H1 (cell line): ENCODE measurements around the gene DCAF6. TPM values are rescaled to one million over a fixed set of nuclear protein-coding genes. Genes with fewer than 3 reads are reported as not detected.

ENCODE experiments used
- CTCF ChIA-PET: fragments of 300-600 bp; sonication (Branson Sonifier 250); formaldehyde crosslinking; loops from one replicate; lab custom pipeline; 2021; ENCODE audit not compliant: partially characterized antibody; lab: Charles Lee
- POLR2A ChIA-PET: fragments of 300-600 bp; sonication (Branson Sonifier 250); formaldehyde crosslinking; loops from one replicate; lab custom pipeline; 2021; ENCODE audit warnings: inconsistent platforms; ENCODE audit not compliant: partially characterized antibody; lab: Charles Lee
- DNase-seq, 2 experiments: peaks; one replicate each; pipeline versions ENCODE4 v3.0.0 to v3.0.0-alpha.2; 2010 to 2022; ENCODE audit warnings: low spot score in 2 of 2, low read depth in 1 of 2, mixed read lengths in 1 of 2
- FAIRE-seq: peaks from 2 replicates; lab custom pipeline; 2011; peaks lifted over from hg19 to GRCh38; lab: Jason Lieb, UNC
- H2AFZ ChIP-seq: 2 replicates; pipeline ENCODE4 v1.8.1; 2012; ENCODE audit warnings: low read length, inconsistent platforms
- H2AK5ac ChIP-seq: 2 replicates; pipeline ENCODE4 v1.6.1; 2013; ENCODE audit warnings: low read depth, low read length
- H2BK120ac ChIP-seq: replicated peaks from 2 replicates; pipeline ENCODE3; 2013; ENCODE audit warnings: low read depth, low read length, inconsistent platforms
- H2BK12ac ChIP-seq: 2 replicates; pipeline ENCODE4 v1.6.1; 2013; ENCODE audit warnings: low read depth, low read length
- H2BK15ac ChIP-seq: 2 replicates; pipeline ENCODE4 v1.6.1; 2013; ENCODE audit warnings: low read length
- H2BK20ac ChIP-seq: 2 replicates; pipeline ENCODE4 v1.6.1; 2013; ENCODE audit warnings: low read length
- H2BK5ac ChIP-seq: 2 replicates; pipeline ENCODE4 v1.6.1; 2013; ENCODE audit warnings: low read depth, low read length
- H3K14ac ChIP-seq: 2 replicates; pipeline ENCODE4 v1.6.1; 2013; ENCODE audit warnings: inconsistent platforms; ENCODE audit not compliant: insufficient read length
- H3K18ac ChIP-seq: 2 replicates; pipeline ENCODE4 v1.6.1; 2013; ENCODE audit warnings: low read length; ENCODE audit errors: extremely low read depth
- H3K23ac ChIP-seq: 2 replicates; pipeline ENCODE4 v1.6.1; 2013; ENCODE audit warnings: inconsistent platforms; ENCODE audit not compliant: insufficient read length
- H3K23me2 ChIP-seq: 2 replicates; pipeline ENCODE4 v1.6.1; 2013; ENCODE audit warnings: low read depth, low read length
- H3K27ac ChIP-seq: 2 replicates; pipeline ENCODE4 v1.6.1; 2011; ENCODE audit warnings: low read depth, low read length, inconsistent platforms
- H3K27me3 ChIP-seq, 4 experiments: replicated peaks in 1 of 4; 1 replicate in 1 of 4; 2 replicates in 3 of 4; pipeline versions ENCODE4 v1.6.1 to v1.8.1; 2011 to 2013; ENCODE audit warnings: low read length in 3 of 4, mild to moderate bottlenecking in 3 of 4, inconsistent platforms in 2 of 4, mixed read lengths in 2 of 4, moderate library complexity in 1 of 4; ENCODE audit not compliant: control insufficient read depth in 3 of 4, insufficient read depth in 3 of 4; ENCODE audit errors: extremely low read depth in 1 of 4
- H3K36me3 ChIP-seq, 4 experiments: 2 replicates each; pipeline versions ENCODE4 v1.6.1 to v1.8.1; 2011 to 2013; ENCODE audit warnings: mild to moderate bottlenecking in 4 of 4, low read length in 3 of 4, moderate library complexity in 2 of 4, control low read depth in 1 of 4, inconsistent platforms in 1 of 4; ENCODE audit not compliant: insufficient read depth in 4 of 4, control insufficient read depth in 2 of 4
- H3K4ac ChIP-seq: replicated peaks from 2 replicates; pipeline ENCODE3; 2013; ENCODE audit warnings: low read length, low read depth, mixed read lengths, inconsistent platforms; ENCODE audit not compliant: insufficient read length
- H3K4me1 ChIP-seq, 4 experiments: replicated peaks in 1 of 4; 1 replicate in 1 of 4; 2 replicates in 3 of 4; pipeline versions ENCODE4 v1.6.1 to v1.8.1; 2011 to 2013; ENCODE audit warnings: low read length in 3 of 4, inconsistent platforms in 2 of 4, mixed read lengths in 1 of 4; ENCODE audit not compliant: insufficient read depth in 4 of 4, control insufficient read depth in 3 of 4
- H3K4me2 ChIP-seq, 2 experiments: 2 replicates each; pipeline versions ENCODE4 v1.6.1 to v1.8.1; 2011 to 2013; ENCODE audit warnings: low read depth in 2 of 2, low read length in 2 of 2, control low read depth in 1 of 2, inconsistent platforms in 1 of 2, mild to moderate bottlenecking in 1 of 2; ENCODE audit not compliant: insufficient read depth in 1 of 2
- H3K4me3 ChIP-seq, 4 experiments: fragments of 200-600, 300-600 bp in 1 of 4; sonication (generic), shearing (Covaris generic), sonication (Bioruptor Twin) in 1 of 4; 2 replicates each; pipeline versions ENCODE4 v1.5.1 to v1.8.1; 2011 to 2016; ENCODE audit warnings: low read length in 4 of 4, low read depth in 3 of 4, control low read depth in 2 of 4, inconsistent platforms in 2 of 4, mild to moderate bottlenecking in 2 of 4, mixed read lengths in 1 of 4, moderate library complexity in 1 of 4; ENCODE audit not compliant: insufficient read depth in 2 of 4; ENCODE audit errors: extremely low read depth in 1 of 4
- H3K56ac ChIP-seq: replicated peaks from 2 replicates; pipeline ENCODE3; 2013; ENCODE audit warnings: low read depth, mild to moderate bottlenecking, mixed read lengths, low read length, inconsistent platforms; ENCODE audit not compliant: insufficient read length
- H3K79me1 ChIP-seq: 2 replicates; pipeline ENCODE4 v1.6.1; 2013; ENCODE audit warnings: low read depth, low read length, control low read depth
- H3K79me2 ChIP-seq, 2 experiments: 2 replicates each; pipeline versions ENCODE4 v1.6.1 to v1.8.1; 2012 to 2013; ENCODE audit warnings: low read length in 2 of 2, mild to moderate bottlenecking in 2 of 2, inconsistent platforms in 1 of 2; ENCODE audit not compliant: insufficient read depth in 2 of 2, control insufficient read depth in 1 of 2
- H3K9ac ChIP-seq, 4 experiments: replicated peaks in 1 of 4; 1 replicate in 1 of 4; 2 replicates in 3 of 4; pipeline versions ENCODE4 v1.6.1 to v1.8.1; 2011 to 2013; ENCODE audit warnings: low read depth in 3 of 4, low read length in 3 of 4, control low read depth in 2 of 4, mild to moderate bottlenecking in 2 of 4, moderate library complexity in 2 of 4, inconsistent platforms in 1 of 4; ENCODE audit errors: extremely low read depth in 1 of 4
- H3K9me3 ChIP-seq, 2 experiments: 2 replicates each; pipeline versions ENCODE4 v1.6.1 to v1.8.1; 2012 to 2013; ENCODE audit warnings: mild to moderate bottlenecking in 2 of 2, moderate library complexity in 2 of 2, control low read depth in 1 of 2, inconsistent platforms in 1 of 2, low read depth in 1 of 2, low read length in 1 of 2, mixed read lengths in 1 of 2; ENCODE audit not compliant: insufficient read depth in 2 of 2
- H4K20me1 ChIP-seq, 2 experiments: replicated peaks in 1 of 2; 2 replicates each; pipeline versions ENCODE3 to v1.8.1; 2011 to 2013; ENCODE audit warnings: inconsistent platforms in 2 of 2, low read length in 2 of 2, mild to moderate bottlenecking in 1 of 2; ENCODE audit not compliant: insufficient read depth in 2 of 2, control insufficient read depth in 1 of 2
- H4K5ac ChIP-seq: 2 replicates; pipeline ENCODE4 v1.6.1; 2013; ENCODE audit warnings: low read length, low read depth, mixed read lengths, inconsistent platforms; ENCODE audit not compliant: insufficient read length
- H4K8ac ChIP-seq: 2 replicates; pipeline ENCODE4 v1.8.0; 2013; ENCODE audit warnings: mild to moderate bottlenecking, moderate library complexity, low read length, inconsistent platforms; ENCODE audit not compliant: insufficient read depth; ENCODE audit errors: extremely low read depth
- H4K91ac ChIP-seq: replicated peaks from 2 replicates; pipeline ENCODE3; 2013; ENCODE audit warnings: low read length, mixed read lengths, inconsistent platforms; ENCODE audit not compliant: insufficient read length
- ASH2L ChIP-seq: fragments of 200-600, 300-600 bp; sonication (generic); IDR thresholded peaks from one replicate; pipeline ENCODE4 v1.7.1; 2017; ENCODE audit warnings: low read length
- JUN ChIP-seq: IDR thresholded peaks from 2 replicates; pipeline ENCODE4 v1.6.1; 2011; ENCODE audit warnings: low read depth, mild to moderate bottlenecking, improper control_type of control experiment, low read length
- POU5F1 ChIP-seq: IDR thresholded peaks from 2 replicates; pipeline ENCODE4 v1.6.1; 2011; ENCODE audit warnings: low read depth, mild to moderate bottlenecking, low read length, moderate library complexity
- RAD21 ChIP-seq, 2 experiments: IDR thresholded peaks in 1 of 2; conservative IDR thresholded peaks in 1 of 2; 2 replicates each; pipeline ENCODE4 v1.6.1; 2011; ENCODE audit warnings: low read depth in 2 of 2, low read length in 2 of 2, improper control_type of control experiment in 1 of 2, inconsistent platforms in 1 of 2, mild to moderate bottlenecking in 1 of 2, moderate library complexity in 1 of 2
- RFX5 ChIP-seq: IDR thresholded peaks from 2 replicates; pipeline ENCODE4 v1.6.1; 2011; ENCODE audit warnings: low read depth, low read length, improper control_type of control experiment, borderline replicate concordance
- SIRT6 ChIP-seq: IDR thresholded peaks from one replicate; pipeline ENCODE4 v1.7.1; 2012; ENCODE audit warnings: low read length, inconsistent platforms
- SP1 ChIP-seq: IDR thresholded peaks from 2 replicates; pipeline ENCODE4 v1.6.1; 2011; ENCODE audit warnings: low read depth, low read length
- TAF1 ChIP-seq: IDR thresholded peaks from 2 replicates; pipeline ENCODE4 v1.6.1; 2011; ENCODE audit warnings: mild to moderate bottlenecking, low read depth, low read length
- YY1 ChIP-seq: IDR thresholded peaks from 2 replicates; pipeline ENCODE4 v1.6.1; 2011; ENCODE audit warnings: low read depth, mild to moderate bottlenecking, low read length
- WGBS, 2 experiments: shearing (Covaris generic) in 1 of 2; methylation state at CpG; one replicate each; pipeline versions ENCODE4 v1.1.6 to v1.1.7; 2013 to 2015; ENCODE audit warnings: low lambda C conversion rate in 2 of 2, mixed read lengths in 2 of 2, inconsistent platforms in 1 of 2, low coverage in 1 of 2, missing lambda C conversion rate in 1 of 2; ENCODE audit not compliant: insufficient replicate concordance in 2 of 2, insufficient coverage in 1 of 2, insufficient read length in 1 of 2; ENCODE audit errors: extremely low coverage in 1 of 2, missing lambda C conversion rate in 1 of 2; 5-methylcytosine and 5-hydroxymethylcytosine counted together
- polyA plus RNA-seq, 7 experiments: library from polyadenylated mRNA; depleted of rRNA in 3 of 7; stranded (reverse) in 5 of 7; unstranded in 2 of 7; fragments of >200 nt in 5 of 7; fragments of 200-250 nt in 2 of 7; gene quantifications; 1 replicate in 5 of 7; 2 replicates in 1 of 7; 4 replicates in 1 of 7; pipeline versions ENCODE4 v1.2.1 to v1.2.3, GENCODE V29; 2011 to 2013; ENCODE audit warnings: missing spikeins in 2 of 7, mixed read lengths in 2 of 7
- total RNA-seq: library from RNA; stranded (reverse); fragmentation: NEBNext Ultra II Directional; extraction: Animal tissue kit (Norgen Biotek cat#: 25700); gene quantifications from 2 replicates; pipeline ENCODE4 v1.2.1, GENCODE V29; 2021
- TF ChIP-seq, protein P1 (sequence below): IDR thresholded peaks from 2 replicates; pipeline ENCODE4 v1.6.1; 2012; ENCODE audit warnings: low read length, inconsistent platforms
- TF ChIP-seq, protein P2 (sequence below): IDR thresholded peaks from 2 replicates; pipeline ENCODE4 v1.6.1; 2011; ENCODE audit warnings: low read depth, mild to moderate bottlenecking, low read length; ENCODE audit not compliant: insufficient read depth

The DCAF6 gene
- total and polyA plus RNA-seq, 2 of the 8 experiments (the other 6 are each of a cell fraction or from before 2014, with no cell fraction given) = 12.3 to 17.4 TPM

DNA sequence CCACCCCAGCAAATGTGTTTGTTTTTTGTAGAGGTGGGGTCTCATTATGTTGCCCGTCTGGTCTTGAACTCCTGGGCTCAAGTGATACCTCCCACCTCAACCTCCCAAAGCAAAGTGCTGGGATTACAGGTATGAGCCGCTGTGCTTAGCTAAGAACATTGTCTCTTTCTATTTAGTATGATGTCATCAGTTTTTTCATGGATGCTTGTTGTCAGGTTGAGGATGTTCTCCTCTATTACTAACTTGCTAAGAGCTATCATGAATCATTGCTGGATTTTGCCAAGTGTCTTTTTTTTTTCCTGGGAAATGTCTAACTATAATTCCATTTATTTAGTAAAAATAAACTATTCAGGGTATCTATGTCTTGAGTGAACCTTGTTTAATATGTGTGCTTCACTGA is 19.4 kb downstream of the DCAF6 start:
- Histone ChIP-seq H2AK5ac (no peak overlapping the region), H4K8ac (no peak overlapping the region), H3K79me1 (0 out of 2 replicates have a peak, but pooled peaks cover 3% of the 10 kb centered on the region), H2BK5ac (no peak overlapping the region), H4K91ac (no peak overlapping the region), H2BK120ac (no peak overlapping the region), H2AFZ (no peak overlapping the region), H2BK12ac (no peak overlapping the region), H3K14ac (no peak overlapping the region), H3K4me1 (no peaks in the 10 kb centered on the region), H2BK15ac (no peak overlapping the region), H3K9ac (no peak overlapping the region), H4K20me1 (no peaks in the 10 kb centered on the region), H3K18ac (no peak overlapping the region), H4K5ac (no peak overlapping the region), H3K4me3 (no peak overlapping the region), H3K79me2 (peaks cover 0 to 54% of the 10 kb centered on the region in 2 experiments; a peak in 2 of 4 replicates), H3K56ac (no peak overlapping the region), H3K23me2 (no peaks in the 10 kb centered on the region), H3K4me2 (no peak overlapping the region), H3K9me3 (no peaks in the 10 kb centered on the region), H2BK20ac (no peak overlapping the region), H3K4ac (no peak overlapping the region), H3K27me3 (no peaks in the 10 kb centered on the region), H3K23ac (no peak overlapping the region), H3K27ac (no peak overlapping the region), H3K36me3 (peaks cover 0 to 30% (median 6%) of the 10 kb centered on the region in 4 experiments; a peak in 4 of 8 replicates)
- ChIA-PET CTCF (interaction anchor here (0.7 to 1.3 kb wide), 4 partner anchors 11 to 356 kb away, joined by 3 to 6 read pairs (median 4); no protein-coding TSS in a partner anchor), POLR2A (no interaction called here)
- no peak for FAIRE-seq
- WGBS, 2 experiments = 97% methylated on average over 2 of the region's 2 CpGs; no CpG with 5 or more reads in 1 of the 2 experiments
- DNase-seq = no peak
- TF ChIP-seq RFX5 = no peak
- no peak for TF ChIP-seq ASH2L
- TF ChIP-seq, protein P1, sequence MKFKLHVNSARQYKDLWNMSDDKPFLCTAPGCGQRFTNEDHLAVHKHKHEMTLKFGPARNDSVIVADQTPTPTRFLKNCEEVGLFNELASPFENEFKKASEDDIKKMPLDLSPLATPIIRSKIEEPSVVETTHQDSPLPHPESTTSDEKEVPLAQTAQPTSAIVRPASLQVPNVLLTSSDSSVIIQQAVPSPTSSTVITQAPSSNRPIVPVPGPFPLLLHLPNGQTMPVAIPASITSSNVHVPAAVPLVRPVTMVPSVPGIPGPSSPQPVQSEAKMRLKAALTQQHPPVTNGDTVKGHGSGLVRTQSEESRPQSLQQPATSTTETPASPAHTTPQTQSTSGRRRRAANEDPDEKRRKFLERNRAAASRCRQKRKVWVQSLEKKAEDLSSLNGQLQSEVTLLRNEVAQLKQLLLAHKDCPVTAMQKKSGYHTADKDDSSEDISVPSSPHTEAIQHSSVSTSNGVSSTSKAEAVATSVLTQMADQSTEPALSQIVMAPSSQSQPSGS = no peak
- TF ChIP-seq YY1 = no peak
- TF ChIP-seq, protein P2, sequence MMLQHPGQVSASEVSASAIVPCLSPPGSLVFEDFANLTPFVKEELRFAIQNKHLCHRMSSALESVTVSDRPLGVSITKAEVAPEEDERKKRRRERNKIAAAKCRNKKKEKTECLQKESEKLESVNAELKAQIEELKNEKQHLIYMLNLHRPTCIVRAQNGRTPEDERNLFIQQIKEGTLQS = no peak
- TF ChIP-seq TAF1 = no peak
- TF ChIP-seq JUN = no peak
- TF ChIP-seq RAD21 (IDR thresholded peaks at IDR 0.05 in 1 of 2, conservative IDR thresholded peaks at IDR 0.05 in 1 of 2; ENCODE audit: low read depth in 2 of 2, low read length in 2 of 2) = no peak
- no peak for TF ChIP-seq SIRT6
- no peak for TF ChIP-seq SP1
- TF ChIP-seq POU5F1 = no peak
